22Rv1 (cell line): Measurements from ENCODE around the gene TENT5C.

ENCODE experiments used
- H3K27ac ChIP-seq: fragments of 450-650 bp; 2 replicates; pipeline ENCODE4 v1.5.1; 2017
- CTCF ChIP-seq: fragments of 450-650 bp; IDR thresholded peaks from 2 replicates; pipeline ENCODE4 v1.5.1; 2017; ENCODE audit warnings: mild to moderate bottlenecking
- ZFX ChIP-seq: fragments of 450-650 bp; IDR thresholded peaks from 2 replicates; pipeline ENCODE4 v1.6.1; 2017; ENCODE audit warnings: antibody characterized with exemption, borderline replicate concordance

The TENT5C gene

GRCh38 chr1:117652421-117652820, 46.6 kb downstream of the TENT5C start:
- H3K27ac ChIP-seq = no peak overlapping the region
- TF ChIP-seq CTCF (no peak), ZFX (no peak)

- TF ChIP-seq ZFX (no peak), CTCF (no peak)
- H3K27ac ChIP-seq = no peak overlapping the region
Measured at GRCh38 chr1:117653195-117653594, 47.3 kb downstream of the TENT5C start.

- H3K27ac ChIP-seq = no peak overlapping the region
- TF ChIP-seq CTCF = no peak
- no peak for TF ChIP-seq ZFX
Measured at GRCh38 chr1:117653732-117654492, 48.1 kb downstream of the TENT5C start.

GRCh38 chr1:117654493-117655219, 48.8 kb downstream of the TENT5C start:
- no peak overlapping the region for H3K27ac ChIP-seq
- TF ChIP-seq ZFX = no peak
- no peak for TF ChIP-seq CTCF

- no peak for TF ChIP-seq ZFX
- no peak for TF ChIP-seq CTCF
- H3K27ac ChIP-seq = no peak overlapping the region
Measured at GRCh38 chr1:117655220-117655577, 49.4 kb downstream of the TENT5C start.

- no peak overlapping the region for H3K27ac ChIP-seq
Measured at GRCh38 chr1:117656202-117656641, 50.4 kb downstream of the TENT5C start.

More at GRCh38 chr1:117656202-117656641, 50.4 kb downstream of the TENT5C start:
- TF ChIP-seq CTCF = no peak
- no peak for TF ChIP-seq ZFX
